ENCODE measurements around the gene NUP188.
"Not testable (repeated sequence)": the region's sequence is repeated elsewhere in the genome, so short reads cannot be mapped to it uniquely, and the experiment has no call there.

The NUP188 gene

GRCh38 chr9:129028192-129028966 lies 80.9 kb downstream of the NUP188 start, which contains the start of gene SH3GLB2:
Gene SH3GLB2, minus strand, starts transcription at chr9:129028331. Its CDS starts 177 bp downstream, at chr9:129028154.
- DNase-seq = peak; percentile 89 to 96 (median 92)

- no peak for DNase-seq
Measured at GRCh38 chr9:129030191-129030590, 82.7 kb downstream of the NUP188 start.

- no peak for DNase-seq
Measured at GRCh38 chr9:129031514-129031913, 84.0 kb downstream of the NUP188 start.

GRCh38 chr9:129032541-129033159 lies 85.2 kb downstream of the NUP188 start:
- DNase-seq = no peak

GRCh38 chr9:129033216-129033615 lies 85.7 kb downstream of the NUP188 start:
- no peak for DNase-seq

GRCh38 chr9:129035838-129036237 lies 88.3 kb downstream of the NUP188 start:
- not testable (repeated sequence) for DNase-seq

GRCh38 chr9:129036241-129036922 lies 88.9 kb downstream of the NUP188 start, which contains the start of gene MIGA2:
Gene MIGA2, plus strand, starts transcription at chr9:129036626. Its CDS starts 3,969 bp downstream, at chr9:129040595.
- peak; percentile 84 to 88 (median 86) for DNase-seq

GRCh38 chr9:129036923-129037766 lies 89.6 kb downstream of the NUP188 start:
- DNase-seq = no peak

- DNase-seq = no peak
Measured at GRCh38 chr9:129037767-129038098, 90.2 kb downstream of the NUP188 start.

GRCh38 chr9:129038109-129038852 lies 90.8 kb downstream of the NUP188 start:
- no peak for DNase-seq

GRCh38 chr9:129040113-129040643 lies 92.7 kb downstream of the NUP188 start:
- DNase-seq = no peak

- no peak for DNase-seq
Measured at GRCh38 chr9:129042016-129042415, 94.5 kb downstream of the NUP188 start.

GRCh38 chr9:129052592-129052991 lies 105.1 kb downstream of the NUP188 start:
- no peak for DNase-seq

GRCh38 chr9:129053020-129053419 lies 105.5 kb downstream of the NUP188 start:
- no peak for DNase-seq

- DNase-seq = no peak
Measured at GRCh38 chr9:129054163-129054851, 106.8 kb downstream of the NUP188 start.
